MG63 (cell line): ENCODE results near the gene ULBP2. TPM values are rescaled to one million over a fixed set of nuclear protein-coding genes. Genes with fewer than 3 reads are reported as not detected.
A peak's percentile ranks its signal among the peaks of the same experiment; 100 is the strongest.
"Not testable (repeated sequence)": the region's sequence is repeated elsewhere in the genome, so short reads cannot be mapped to it uniquely, and the experiment has no call there.

Experiments
- DNase-seq: peaks from one replicate; pipeline ENCODE4 v3.0.0-alpha.2; 2020
- H3K27me3 ChIP-seq: fragments of 250-450 bp; sonication (Bioruptor Pico); 2 replicates; pipeline ENCODE4 v1.5.1; 2020; ENCODE audit warnings: mild to moderate bottlenecking, moderate library complexity
- H3K36me3 ChIP-seq: fragments of 250-450 bp; sonication (Bioruptor Pico); 2 replicates; pipeline ENCODE4 v1.5.1; 2020; ENCODE audit warnings: mild to moderate bottlenecking, moderate library complexity
- H3K4me3 ChIP-seq: fragments of 250-450 bp; sonication (Bioruptor Pico); 2 replicates; pipeline ENCODE4 v1.5.1; 2020; ENCODE audit warnings: mild to moderate bottlenecking, moderate library complexity
- H3K9me3 ChIP-seq: fragments of 250-450 bp; sonication (Bioruptor Pico); 2 replicates; pipeline ENCODE4 v1.5.1; 2020; ENCODE audit warnings: mild to moderate bottlenecking, moderate library complexity
- total RNA-seq: library from RNA; depleted of rRNA; stranded (reverse); fragments of >200 nt; shearing (Covaris generic); gene quantifications from 2 replicates; pipeline ENCODE4 v1.2.3, GENCODE V29; 2014; ENCODE audit warnings: low replicate concordance

ULBP2 gene
- total RNA-seq, 1 experiment from 2014 or later = 7.4 TPM

DNA sequence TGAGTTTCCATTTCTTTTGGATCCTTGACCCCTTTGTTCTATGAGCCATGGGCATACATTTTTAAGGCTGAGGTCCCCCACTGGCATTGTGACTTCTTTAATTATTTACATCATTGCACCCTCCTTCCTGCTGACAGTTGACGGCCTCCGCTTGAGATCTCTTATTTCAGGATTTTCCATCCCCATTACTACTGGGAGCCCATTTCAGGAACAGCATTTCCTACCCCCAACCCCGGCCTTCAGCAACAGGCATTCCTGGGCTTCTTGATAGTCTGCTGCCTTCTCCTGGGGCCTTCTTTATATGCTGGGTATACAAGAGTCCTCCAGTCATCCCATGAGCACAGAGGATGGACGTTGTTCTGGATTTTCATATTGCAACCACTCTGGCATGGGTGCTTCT is 25.8 kb downstream of the ULBP2 start:
- Histone ChIP-seq H3K4me3 (no peak overlapping the region), H3K36me3 (no peaks in the 10 kb centered on the region), H3K27me3 (no peaks in the 10 kb centered on the region), H3K9me3 (no peaks in the 10 kb centered on the region)
- DNase-seq = no peak

DNA sequence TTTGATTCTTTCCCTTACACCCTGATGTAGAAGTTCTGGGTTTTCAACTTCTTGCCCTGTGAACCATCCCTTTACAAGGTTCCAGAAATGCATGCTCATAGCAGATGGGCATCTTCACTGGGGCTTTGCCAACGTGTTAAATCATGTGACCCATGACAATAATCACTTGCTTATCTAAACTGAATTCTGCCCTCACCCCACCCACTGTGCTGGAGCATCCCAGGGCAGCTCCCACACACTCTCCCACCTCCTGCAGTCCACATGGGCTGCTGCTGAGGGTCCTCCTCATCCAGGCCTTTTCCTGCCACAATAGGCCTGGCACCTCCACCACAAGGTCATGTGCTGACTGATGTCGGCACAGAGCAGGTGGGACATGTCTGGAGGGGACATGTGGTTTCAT is 26.2 kb downstream of the ULBP2 start:
- H3K4me3 ChIP-seq, H3K36me3 ChIP-seq, H3K27me3 ChIP-seq, H3K9me3 ChIP-seq, DNase-seq: not testable (repeated sequence)

DNA sequence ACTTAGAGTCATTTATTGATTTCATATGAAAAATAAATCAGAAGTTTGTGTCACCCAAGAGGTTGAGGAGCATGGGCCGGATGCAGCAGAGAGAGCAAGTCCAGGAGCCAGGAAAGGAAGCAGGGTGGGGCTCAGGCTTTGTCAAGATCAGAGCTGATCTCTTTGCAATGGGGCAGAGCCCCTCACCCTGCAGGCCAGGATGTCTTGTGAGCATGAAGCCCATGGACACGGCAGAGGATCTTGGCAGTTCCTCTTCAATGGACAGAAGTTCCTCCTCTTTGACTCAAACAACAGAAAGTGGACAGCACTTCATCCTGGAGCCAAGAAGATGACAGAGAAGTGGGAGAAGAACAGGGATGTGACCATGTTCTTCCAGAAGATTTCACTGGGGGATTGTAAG is 27.1 kb downstream of the ULBP2 start:
- not testable (repeated sequence) for DNase-seq, H3K9me3 ChIP-seq, H3K27me3 ChIP-seq, H3K36me3 ChIP-seq, H3K4me3 ChIP-seq

DNA sequence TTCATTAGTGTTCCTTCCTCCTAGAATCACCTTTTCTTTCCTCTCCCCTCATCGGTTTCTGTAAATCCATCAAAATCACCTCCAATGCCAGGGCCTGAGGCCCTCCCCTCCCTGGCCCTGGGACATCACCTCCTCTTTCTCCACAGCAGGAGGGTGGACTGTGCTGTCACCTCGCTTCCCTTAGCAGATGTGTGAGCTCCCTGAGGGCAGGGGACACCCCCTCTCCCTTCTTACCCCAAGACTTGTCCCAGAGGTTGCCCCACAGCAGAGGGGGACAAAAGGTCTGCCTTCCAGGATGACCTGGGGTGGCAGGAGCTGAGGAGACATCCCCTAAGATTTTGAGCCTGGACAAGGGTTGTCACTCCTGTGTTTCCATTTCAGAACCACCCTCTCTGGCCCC is 27.8 kb downstream of the ULBP2 start:
- Histone ChIP-seq H3K27me3 (no peaks in the 10 kb centered on the region), H3K9me3 (no peaks in the 10 kb centered on the region), H3K4me3 (no peak overlapping the region), H3K36me3 (no peaks in the 10 kb centered on the region)
- no peak for DNase-seq

- not testable (repeated sequence) for DNase-seq, H3K36me3 ChIP-seq, H3K9me3 ChIP-seq, H3K27me3 ChIP-seq, H3K4me3 ChIP-seq
Measured at GRCh38 chr6:149974394-149974793, 32.6 kb downstream of the ULBP2 start.

DNA sequence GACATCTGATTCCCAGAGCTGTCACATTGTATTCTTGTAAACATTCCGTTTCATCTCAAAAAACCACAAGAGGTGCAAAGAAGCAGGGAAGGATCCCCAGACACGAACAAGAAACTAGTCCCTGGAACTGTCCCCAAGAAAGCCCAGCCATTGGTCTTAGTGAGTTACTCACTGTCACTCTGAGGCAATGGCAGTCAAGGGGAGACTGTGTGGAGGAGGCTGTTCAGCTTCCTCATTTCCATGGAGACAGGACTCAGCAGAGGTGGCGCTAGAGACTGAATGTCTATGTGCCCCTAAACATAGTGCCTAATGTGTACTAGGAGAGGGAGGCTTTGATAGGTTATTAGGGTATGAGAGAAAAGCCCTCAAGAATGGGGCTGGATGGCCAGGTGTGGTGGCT is 33.0 kb downstream of the ULBP2 start:
- Histone ChIP-seq H3K9me3 (no peaks in the 10 kb centered on the region), H3K36me3 (no peaks in the 10 kb centered on the region), H3K27me3 (no peaks in the 10 kb centered on the region; the same call in 1 of the 2 replicates), H3K4me3 (no peak overlapping the region)
- no peak for DNase-seq

DNA sequence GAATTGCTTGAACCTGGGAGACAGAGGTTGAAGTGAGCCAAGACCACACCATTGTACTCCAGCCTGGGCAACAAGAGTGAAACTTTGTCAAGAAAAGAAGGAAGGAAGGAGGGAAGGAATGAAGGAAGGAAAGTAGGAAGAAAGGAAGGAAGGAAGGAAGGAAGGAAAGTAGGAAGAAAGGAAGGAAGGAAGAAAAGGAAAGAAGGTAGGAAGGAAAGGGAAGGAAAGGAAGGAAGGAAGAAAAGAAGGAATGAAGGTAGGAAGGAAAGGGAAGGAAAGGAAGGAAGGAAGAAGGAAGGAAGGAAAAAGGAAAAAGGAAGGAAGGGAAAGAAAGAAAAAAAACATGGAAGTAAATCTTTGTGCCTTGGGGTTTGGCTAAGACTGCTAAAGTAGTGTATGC is 33.6 kb downstream of the ULBP2 start:
- no peaks in the 10 kb centered on the region for H3K36me3 ChIP-seq
- no peaks in the 10 kb centered on the region for H3K9me3 ChIP-seq
- H3K4me3 ChIP-seq = no peak overlapping the region
- H3K27me3 ChIP-seq = no peaks in the 10 kb centered on the region; the same call in 1 of the 2 replicates
- no peak for DNase-seq

GRCh38 chr6:149977221-149977620 is 35.4 kb downstream of the ULBP2 start:
- no peaks in the 10 kb centered on the region; the same call in 1 of the 2 replicates for H3K27me3 ChIP-seq
- no peak overlapping the region for H3K4me3 ChIP-seq
- no peak for DNase-seq

DNA sequence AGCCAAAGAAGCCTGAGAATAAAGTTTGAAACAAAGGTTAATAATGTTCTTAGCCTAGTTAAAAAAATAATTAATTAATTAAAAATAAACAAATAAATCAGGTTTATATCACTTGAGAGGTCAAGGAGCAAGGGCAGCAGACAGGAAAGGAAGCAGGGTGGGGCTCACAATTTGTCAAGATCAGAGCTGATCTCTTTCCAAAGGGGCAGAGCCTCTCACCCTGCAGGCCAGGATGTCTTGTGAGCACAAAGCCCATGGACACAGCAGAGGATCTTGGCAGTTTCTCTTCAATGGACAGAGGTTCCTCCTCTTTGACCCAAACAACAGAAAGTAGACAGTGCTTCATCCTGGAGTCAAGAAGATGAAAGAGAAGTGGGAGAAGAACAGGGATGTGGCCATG is 36.8 kb downstream of the ULBP2 start:
- Histone ChIP-seq H3K27me3 (no peaks in the 10 kb centered on the region; the same call in 1 of the 2 replicates), H3K9me3 (no peaks in the 10 kb centered on the region), H3K36me3 (no peaks in the 10 kb centered on the region), H3K4me3 (no peak overlapping the region)
- DNase-seq = no peak

More at GRCh38 chr6:149977221-149977620, 35.4 kb downstream of the ULBP2 start:
- Histone ChIP-seq H3K9me3 (no peaks in the 10 kb centered on the region), H3K36me3 (no peaks in the 10 kb centered on the region)

DNA sequence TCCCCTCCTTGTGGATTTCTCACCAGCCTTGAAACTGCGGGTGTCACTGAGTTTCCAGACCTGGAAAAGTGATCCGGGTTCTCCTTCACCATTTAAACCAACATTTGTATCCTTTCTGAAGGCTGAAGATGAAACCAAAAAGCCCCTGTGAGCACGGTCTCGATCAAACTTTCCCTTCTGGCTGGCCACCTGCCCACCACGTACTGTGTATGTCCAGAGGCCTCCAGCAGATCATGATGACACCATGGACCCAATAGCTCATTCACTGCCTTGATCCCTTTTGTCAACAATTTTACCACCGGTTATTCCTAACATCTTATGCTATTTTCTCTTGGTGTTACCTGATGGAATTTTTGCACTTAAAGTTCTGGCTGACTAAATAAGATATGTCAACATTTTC is 37.5 kb downstream of the ULBP2 start:
- no peaks in the 10 kb centered on the region; the same call in 1 of the 2 replicates for H3K27me3 ChIP-seq
- no peaks in the 10 kb centered on the region for H3K9me3 ChIP-seq
- DNase-seq = no peak
- H3K36me3 ChIP-seq = no peaks in the 10 kb centered on the region
- no peak overlapping the region for H3K4me3 ChIP-seq

GRCh38 chr6:149983145-149983544 is 41.3 kb downstream of the ULBP2 start:
- no peaks in the 10 kb centered on the region for H3K36me3 ChIP-seq
- H3K9me3 ChIP-seq = peaks cover 6% of the 10 kb centered on the region
- no peak for DNase-seq
- no peak overlapping the region for H3K4me3 ChIP-seq
- peaks cover 21% of the 10 kb centered on the region for H3K27me3 ChIP-seq

DNA sequence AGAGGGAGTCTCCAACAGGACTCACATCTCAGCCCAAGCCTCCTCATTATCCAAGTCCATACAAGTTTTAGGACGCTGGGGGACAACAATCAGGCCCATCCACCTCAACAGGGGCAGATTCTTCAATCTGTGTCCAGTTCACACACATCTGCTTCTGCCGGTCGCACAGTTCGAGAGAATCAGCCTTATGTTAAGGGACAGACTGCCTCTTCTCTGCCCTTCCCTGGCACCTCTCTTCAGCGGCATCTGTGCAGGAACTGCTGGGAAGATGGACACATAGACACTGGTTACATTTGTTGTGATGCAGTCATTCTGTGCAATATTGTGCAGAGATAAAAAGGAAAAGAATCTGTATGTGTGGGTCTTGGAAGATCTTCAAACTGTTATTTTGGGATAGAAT is 43.0 kb downstream of the ULBP2 start:
- H3K4me3 ChIP-seq = no peak overlapping the region
- no peak for DNase-seq
- peaks cover 37% of the 10 kb centered on the region for H3K27me3 ChIP-seq
- H3K36me3 ChIP-seq = no peaks in the 10 kb centered on the region
- H3K9me3 ChIP-seq = peaks cover 9% of the 10 kb centered on the region

- DNase-seq = peak; percentile 73
- H3K9me3 ChIP-seq = peaks cover 9% of the 10 kb centered on the region
- H3K4me3 ChIP-seq = no peak overlapping the region
- H3K27me3 ChIP-seq = peaks cover 45% of the 10 kb centered on the region
- H3K36me3 ChIP-seq = no peaks in the 10 kb centered on the region
Measured at GRCh38 chr6:149985481-149985937, 43.7 kb downstream of the ULBP2 start.

GRCh38 chr6:149987602-149988107 is 45.8 kb downstream of the ULBP2 start:
- peaks cover 64% of the 10 kb centered on the region for H3K27me3 ChIP-seq
- H3K9me3 ChIP-seq = peaks cover 9% of the 10 kb centered on the region
- H3K36me3 ChIP-seq = no peaks in the 10 kb centered on the region
- H3K4me3 ChIP-seq = no peak overlapping the region
- no peak for DNase-seq

DNA sequence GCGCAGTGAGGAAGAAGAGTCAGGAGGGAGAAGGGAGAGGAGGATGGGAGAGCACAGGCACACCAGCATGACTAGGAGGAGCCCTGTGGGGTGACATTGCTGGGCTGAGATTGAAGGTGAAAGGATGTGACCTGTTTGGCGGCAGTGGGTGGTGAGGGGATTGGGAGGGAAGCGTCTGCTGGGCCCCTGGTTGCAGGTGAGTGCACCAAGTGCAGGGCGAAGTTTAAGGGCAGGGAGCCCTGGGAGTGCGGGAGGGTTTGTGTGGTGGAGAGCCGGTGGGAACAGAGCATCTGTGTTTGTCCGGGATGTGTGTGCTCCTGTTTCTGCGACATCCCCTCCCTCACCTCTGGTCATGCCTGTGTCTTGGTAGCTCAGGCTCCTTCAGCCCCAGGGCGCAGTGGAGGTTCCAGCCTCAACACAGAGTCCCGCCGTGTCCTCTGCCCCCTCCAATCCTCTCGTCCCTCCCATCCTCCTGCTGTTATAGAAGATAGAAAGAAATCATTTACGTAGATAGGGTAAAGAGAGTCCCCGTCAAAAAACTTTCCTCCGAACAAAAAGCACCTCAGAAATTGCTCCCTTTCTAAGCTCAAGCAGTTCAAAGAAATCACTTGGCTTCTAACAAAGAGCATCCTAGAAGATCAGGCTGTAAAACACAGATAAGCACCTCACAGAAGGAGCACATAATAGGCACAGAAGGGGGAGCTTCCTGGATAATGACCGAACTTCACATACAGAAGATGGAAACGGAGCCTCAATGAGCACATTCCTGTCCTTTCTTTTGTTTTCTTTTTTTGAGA is 46.9 kb downstream of the ULBP2 start:
- Histone ChIP-seq H3K36me3 (no peaks in the 10 kb centered on the region), H3K4me3 (no peak overlapping the region), H3K9me3 (peaks cover 9% of the 10 kb centered on the region), H3K27me3 (peaks cover 67% of the 10 kb centered on the region)
- DNase-seq = no peak

- peaks cover 9% of the 10 kb centered on the region for H3K9me3 ChIP-seq
- peak overlapping the region; percentile 36 for H3K4me3 ChIP-seq
- no peak for DNase-seq
- peaks cover 62% of the 10 kb centered on the region for H3K27me3 ChIP-seq
- H3K36me3 ChIP-seq = no peaks in the 10 kb centered on the region
Measured at GRCh38 chr6:149990212-149990660, 48.4 kb downstream of the ULBP2 start.

DNA sequence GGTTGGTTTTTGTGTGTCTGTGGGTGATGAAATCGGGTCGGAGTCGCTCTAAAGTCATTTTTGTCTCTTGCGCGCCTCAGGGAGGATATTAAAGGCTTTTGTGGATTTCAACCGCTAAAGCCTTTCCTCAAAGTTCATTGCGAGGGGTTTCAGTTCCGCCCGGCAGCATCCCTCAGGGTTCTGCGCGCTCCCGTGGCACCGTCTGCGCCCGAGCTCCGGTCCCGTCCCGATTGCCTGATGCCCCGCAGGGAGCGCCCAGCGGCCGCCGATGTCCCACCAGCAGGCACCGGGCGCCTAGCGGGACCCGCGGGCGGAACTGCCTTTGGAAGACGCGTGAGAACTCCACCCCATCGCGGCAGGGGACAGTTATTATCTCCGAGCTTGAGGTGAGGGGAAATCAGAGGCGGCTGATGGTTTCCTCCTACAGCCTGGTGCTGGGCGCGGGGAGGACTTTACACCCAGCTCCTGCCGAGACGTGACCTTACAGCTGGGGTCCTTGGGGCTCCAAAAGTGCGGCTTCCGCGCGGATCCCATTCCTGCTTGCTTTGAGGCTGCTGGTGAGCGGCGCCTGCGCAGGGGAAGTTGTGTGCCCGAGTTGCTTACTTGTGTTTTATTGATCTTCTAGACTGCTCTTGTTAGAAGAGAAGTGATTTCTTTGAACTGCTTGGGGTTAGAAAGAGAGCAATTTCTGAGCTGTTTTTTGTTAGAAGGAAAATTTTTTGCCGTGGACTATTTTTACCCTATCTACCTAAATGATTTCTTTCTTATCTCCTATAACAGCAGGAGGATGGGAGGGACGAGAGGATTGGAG is 49.1 kb downstream of the ULBP2 start:
- H3K27me3 ChIP-seq = peaks cover 62% of the 10 kb centered on the region
- no peaks in the 10 kb centered on the region for H3K36me3 ChIP-seq
- DNase-seq = peak; percentile 26
- H3K9me3 ChIP-seq = peaks cover 9% of the 10 kb centered on the region
- H3K4me3 ChIP-seq = peak overlapping the region; percentile 36
